ENCODE measurements around the gene SMURF2.

GRCh38 chr17:64596988-64597387 lies 65.1 kb downstream of the SMURF2 start:
- TF ChIP-seq CEBPB (IDR thresholded peaks at IDR 0.05) (no peak), EP300 (IDR thresholded peaks at IDR 0.05; ENCODE audit: borderline replicate concordance) (no peak), MAX (IDR thresholded peaks at IDR 0.05) (no peak), TEAD4 (IDR thresholded peaks at IDR 0.05) (no peak)
